Measurements from ENCODE around the gene FZD2. TPM values are rescaled to one million over a fixed set of nuclear protein-coding genes. Genes with fewer than 3 reads are reported as not detected.
"Not testable (repeated sequence)": the region's sequence is repeated elsewhere in the genome, so short reads cannot be mapped to it uniquely, and the experiment has no call there.

Gene FZD2
- total RNA-seq, 2 donors from 2014 or later, result 0.27 TPM; not detected in 1

DNA sequence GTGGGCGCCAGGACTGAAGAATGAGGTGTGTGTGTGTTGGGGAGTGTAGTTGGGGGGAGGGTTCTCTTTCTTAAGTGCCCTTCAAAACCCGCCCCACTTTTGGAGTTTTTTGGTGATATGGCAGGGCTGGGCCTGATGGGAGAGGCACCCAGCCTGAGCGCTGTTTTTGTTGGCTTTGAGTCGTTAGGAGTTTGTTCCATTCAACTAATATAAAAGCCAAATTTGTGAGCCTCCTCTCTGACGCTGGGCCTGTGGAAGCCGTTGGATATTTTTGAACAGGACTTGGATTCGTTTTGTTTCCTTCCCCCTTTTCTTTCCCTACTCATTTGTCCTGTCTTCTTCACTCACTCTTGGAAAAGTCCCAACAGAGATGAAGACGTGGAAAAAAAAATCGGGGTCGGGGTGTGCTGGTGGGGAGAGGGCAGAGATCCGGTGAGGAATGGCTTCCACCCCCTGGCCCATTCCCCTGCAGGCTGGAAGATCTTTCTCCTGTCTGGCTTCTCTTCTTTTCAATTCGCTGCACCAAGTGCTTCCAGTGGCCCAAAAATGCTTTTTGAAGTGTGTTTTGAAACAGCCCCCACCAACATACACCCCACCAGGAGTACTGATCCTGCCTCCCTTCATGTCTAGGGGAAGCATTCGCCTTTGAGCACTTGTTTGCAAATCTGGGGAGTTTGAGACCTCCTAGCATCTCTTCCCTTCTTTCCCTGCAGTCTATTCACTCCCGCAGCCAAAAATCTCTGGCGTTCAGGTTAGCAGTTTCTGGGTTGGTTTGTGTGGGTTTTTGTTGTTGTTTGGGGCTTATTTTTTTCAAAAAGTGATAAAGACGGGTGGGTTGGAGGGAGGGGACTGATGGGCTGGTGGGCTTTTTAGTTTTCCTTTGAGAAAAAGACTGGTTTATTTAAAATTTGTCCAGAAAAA lies 2.6 kb downstream of the FZD2 start:
- no peaks in the 10 kb centered on the region for H3K9me3 Mint-ChIP-seq
- no peak for ATAC-seq
- no peak for DNase-seq (ENCODE audit: low spot score in 2 of 2)
- H3K36me3 Mint-ChIP-seq, result peaks cover 5 to 12% of the 10 kb centered on the region in 2 donors
- no peak overlapping the region for H3K27ac Mint-ChIP-seq

DNA sequence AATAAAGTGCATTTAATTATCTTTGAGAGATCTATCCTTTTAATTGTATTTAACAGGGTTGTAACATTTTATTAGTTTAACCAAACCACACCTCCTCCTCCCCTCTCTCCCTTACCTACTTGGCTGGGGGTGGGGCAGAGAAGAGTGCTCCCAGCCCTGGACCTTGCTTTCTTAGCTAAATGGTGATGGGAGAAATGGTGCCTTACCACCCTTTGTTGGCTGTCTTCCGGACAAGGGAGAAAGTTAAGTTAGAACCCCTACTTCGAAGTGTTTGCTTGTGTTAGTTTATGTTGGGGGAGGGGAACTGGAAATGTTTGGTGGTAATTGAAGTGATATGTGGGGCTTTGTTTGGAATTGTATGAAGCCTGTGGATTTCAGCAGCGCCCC lies 3.9 kb downstream of the FZD2 start:
- ATAC-seq (no peak), DNase-seq (ENCODE audit: low spot score in 2 of 2) (no peak)
- H3K9me3 Mint-ChIP-seq, result peaks cover 4 to 6% of the 10 kb centered on the region in 2 donors
- H3K36me3 Mint-ChIP-seq, result peaks cover 13 to 19% of the 10 kb centered on the region in 2 donors
- no peak overlapping the region for H3K27ac Mint-ChIP-seq

DNA sequence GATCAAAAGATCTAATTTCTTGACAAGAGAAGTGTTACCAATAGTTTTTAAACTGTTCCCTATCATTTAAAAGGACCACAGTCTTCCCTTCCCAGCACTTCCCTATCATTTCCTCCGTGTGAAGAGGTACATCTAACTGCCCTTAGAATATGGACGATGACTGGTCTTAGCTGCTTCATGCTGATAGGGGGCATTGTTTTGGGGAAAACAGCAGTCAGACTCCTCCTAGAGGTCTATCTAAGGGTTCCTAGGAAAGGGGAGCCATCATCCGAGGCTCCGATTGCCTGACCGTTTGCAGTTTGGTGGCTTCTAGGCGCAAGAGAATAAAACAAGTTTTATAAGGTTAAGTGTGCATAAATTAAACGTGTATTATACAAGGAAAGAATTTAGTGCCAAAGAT lies 7.1 kb downstream of the FZD2 start:
- Mint-ChIP-seq H3K27ac (no peak overlapping the region), H3K9me3 (peaks cover 4 to 6% of the 10 kb centered on the region in 2 donors), H3K36me3 (peaks cover 8% of the 10 kb centered on the region in 2 donors)
- ATAC-seq, result no peak
- DNase-seq (ENCODE audit: low spot score in 2 of 2), result no peak

DNA sequence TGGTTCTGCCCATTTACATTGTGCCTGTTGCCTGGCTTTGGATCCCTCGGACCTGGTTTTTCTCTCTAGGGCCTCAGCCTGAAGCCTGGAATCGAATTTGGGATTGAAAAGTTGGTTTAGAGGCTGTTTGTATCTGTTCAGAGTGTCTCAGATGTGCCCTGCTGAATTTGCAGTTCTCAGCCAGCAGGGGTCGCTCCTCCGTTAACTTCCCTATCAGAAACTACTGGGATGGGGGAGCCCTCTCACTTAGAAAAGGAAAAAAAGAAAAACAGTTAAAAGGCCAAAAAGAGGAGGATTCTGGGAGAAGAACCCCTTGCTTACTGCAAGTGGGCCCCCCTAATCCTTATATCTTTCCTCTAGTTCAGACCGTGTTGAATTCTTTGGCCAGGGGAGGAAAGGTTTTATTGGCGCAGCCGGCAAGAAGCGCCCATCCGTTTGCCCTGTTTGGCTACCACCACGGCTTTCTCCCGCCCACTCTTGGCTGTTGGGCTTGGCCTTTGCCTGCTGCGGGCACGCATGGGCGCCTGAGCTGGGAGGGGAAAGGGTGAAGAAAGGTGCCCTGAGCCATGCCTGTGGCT lies 8.7 kb downstream of the FZD2 start:
- DNase-seq (ENCODE audit: low spot score in 2 of 2), result no peak
- no peak for ATAC-seq
- no peak overlapping the region for H3K27ac Mint-ChIP-seq
- H3K9me3 Mint-ChIP-seq, result peaks cover 4 to 6% of the 10 kb centered on the region in 2 donors
- H3K36me3 Mint-ChIP-seq, result peaks cover 8% of the 10 kb centered on the region in 2 donors

DNA sequence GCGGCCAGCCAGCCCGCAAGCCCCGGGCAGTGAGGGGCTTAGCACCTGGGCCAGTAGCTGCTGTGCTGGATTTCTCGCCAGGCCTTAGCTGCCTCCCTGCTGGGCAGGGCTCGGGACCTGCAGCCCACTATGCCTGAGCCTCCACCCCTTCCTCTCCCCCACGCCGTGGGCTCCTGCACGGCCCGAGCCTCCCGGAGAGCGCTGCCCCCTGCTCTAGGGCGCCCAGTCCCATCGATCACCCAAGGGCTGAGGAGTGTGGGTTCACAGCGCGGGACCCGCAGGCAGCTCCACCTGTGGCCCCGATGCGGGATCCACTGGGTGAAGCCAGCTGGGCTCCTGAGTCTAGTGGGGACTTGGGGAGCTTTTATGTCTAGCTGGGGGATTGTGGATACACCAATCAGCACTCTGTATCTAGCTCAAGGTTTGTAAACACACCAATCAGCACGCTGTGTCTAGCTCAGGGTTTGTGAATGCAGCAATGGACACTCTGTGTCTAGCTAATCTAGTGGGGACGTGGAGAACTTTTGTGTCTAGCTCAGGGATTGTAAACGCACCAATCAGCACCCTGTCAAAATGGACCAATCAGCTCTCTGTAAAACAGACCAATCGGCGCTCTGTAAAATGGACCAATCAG lies 11.1 kb downstream of the FZD2 start:
- ATAC-seq; DNase-seq (ENCODE audit: low spot score in 2 of 2); H3K27ac Mint-ChIP-seq; H3K9me3 Mint-ChIP-seq; H3K36me3 Mint-ChIP-seq: not testable (repeated sequence)

DNA sequence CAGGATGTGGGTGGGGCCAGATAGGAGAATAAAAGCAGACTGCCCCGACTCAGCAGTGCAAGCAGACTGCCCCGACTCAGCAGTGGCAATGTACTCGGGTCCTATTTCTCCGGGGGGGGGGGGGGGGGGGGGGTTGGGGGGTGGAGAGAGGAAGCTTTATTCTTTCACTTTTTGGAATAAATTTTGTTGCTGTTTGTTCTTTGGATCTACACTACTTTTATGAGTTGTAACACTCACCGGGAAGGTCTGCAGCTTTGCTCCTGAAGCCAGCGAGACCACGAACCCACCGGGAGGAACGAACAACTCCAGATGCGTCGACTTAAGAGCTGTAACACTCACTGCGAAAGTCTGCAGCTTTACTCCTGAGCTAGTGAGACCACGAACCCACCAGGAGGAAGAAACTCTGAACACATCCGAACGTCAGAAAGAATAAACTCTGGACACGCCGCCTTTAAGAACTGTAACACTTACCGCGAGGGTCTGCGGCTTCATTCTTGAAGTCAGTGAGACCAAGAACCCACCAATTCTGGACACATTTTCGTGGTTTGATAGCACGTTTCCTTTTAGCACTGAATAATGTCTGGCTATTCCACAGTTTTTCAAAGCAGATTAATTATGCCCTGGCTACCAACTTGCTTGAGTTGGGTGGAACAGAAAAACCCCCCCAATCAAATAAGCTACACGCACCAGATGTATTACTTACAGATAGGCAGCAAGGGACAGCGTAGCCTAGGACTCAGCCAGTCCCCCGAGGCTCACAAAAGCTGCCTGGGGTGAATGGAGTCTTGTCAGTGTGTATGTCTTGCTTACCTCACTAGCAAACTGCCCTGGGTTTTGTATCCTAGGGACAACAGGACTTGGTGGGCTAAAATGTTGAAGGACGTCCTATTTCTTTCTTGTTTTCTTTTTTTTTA lies 11.9 kb downstream of the FZD2 start:
- ATAC-seq (no peak), DNase-seq (ENCODE audit: low spot score in 2 of 2) (no peak)
- no peak overlapping the region for H3K27ac Mint-ChIP-seq
- peaks cover 4 to 6% of the 10 kb centered on the region in 2 donors for H3K9me3 Mint-ChIP-seq
- peaks cover 8% of the 10 kb centered on the region in 2 donors for H3K36me3 Mint-ChIP-seq

DNA sequence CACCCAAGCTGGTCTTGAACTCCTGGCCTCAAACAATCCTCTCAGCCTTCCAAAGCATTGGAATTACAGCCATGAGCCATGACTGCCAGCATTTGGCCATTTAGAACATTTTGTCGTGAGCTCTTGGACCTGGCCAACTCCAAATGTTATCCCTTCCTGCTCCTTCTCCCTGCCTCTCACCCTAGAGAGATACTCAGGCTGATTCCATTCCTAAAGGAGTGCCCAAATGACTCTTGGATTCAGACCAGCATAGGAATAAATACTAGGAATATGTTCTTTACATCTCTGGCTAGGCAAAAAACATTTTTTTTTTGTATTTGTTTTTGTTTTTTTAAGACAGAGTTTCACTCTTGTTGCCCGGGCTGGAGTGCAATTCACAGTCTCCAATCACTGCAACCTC lies 15.5 kb downstream of the FZD2 start:
- H3K36me3 Mint-ChIP-seq, result no peaks in the 10 kb centered on the region
- H3K27ac Mint-ChIP-seq, result no peak overlapping the region
- DNase-seq (ENCODE audit: low spot score in 2 of 2), result no peak
- no peak for ATAC-seq
- no peaks in the 10 kb centered on the region for H3K9me3 Mint-ChIP-seq

DNA sequence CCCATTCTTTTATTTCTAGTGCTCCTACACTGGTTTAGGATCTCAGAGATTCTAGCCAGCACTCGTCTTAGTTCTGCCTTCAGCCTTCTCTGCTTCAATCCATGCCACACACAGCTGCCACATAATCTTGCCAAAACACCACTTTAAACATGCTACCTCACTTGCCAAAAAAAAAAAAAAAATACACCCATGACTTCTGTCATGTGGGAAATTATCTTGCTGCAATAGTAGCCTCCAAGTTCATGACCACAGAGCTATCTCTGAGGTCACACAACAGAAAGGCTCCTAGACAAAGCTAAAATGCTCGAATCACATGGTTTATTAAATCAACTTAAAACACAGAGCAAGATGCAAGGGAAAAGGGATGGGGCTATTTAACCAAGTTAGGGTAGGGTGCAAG lies 18.1 kb downstream of the FZD2 start:
- Mint-ChIP-seq H3K27ac (no peak overlapping the region), H3K9me3 (no peaks in the 10 kb centered on the region), H3K36me3 (no peaks in the 10 kb centered on the region)
- no peak for ATAC-seq
- no peak for DNase-seq (ENCODE audit: low spot score in 2 of 2)

DNA sequence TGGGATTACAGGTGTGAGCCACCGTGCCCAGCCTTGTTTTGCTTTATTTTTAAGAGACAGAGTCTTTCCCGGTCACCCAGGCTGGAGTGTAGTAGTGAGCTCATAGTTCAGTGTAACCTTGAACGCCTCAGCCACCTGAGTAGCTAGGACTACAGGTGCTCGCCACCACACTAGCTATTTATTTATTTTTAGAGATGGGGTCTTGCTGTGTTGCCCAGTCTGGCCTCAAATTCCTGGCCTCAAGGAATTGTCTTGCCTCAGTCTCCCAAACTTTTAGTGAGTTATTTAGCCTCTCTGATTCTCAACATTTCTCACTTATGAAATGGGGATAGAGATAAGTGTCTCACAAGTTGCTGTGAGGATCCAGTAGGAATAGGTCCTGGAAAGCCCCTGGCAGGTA lies 21.7 kb downstream of the FZD2 start:
- ATAC-seq, result no peak
- H3K36me3 Mint-ChIP-seq, result no peaks in the 10 kb centered on the region
- no peak overlapping the region for H3K27ac Mint-ChIP-seq
- no peaks in the 10 kb centered on the region for H3K9me3 Mint-ChIP-seq
- DNase-seq (ENCODE audit: low spot score in 2 of 2), result no peak

DNA sequence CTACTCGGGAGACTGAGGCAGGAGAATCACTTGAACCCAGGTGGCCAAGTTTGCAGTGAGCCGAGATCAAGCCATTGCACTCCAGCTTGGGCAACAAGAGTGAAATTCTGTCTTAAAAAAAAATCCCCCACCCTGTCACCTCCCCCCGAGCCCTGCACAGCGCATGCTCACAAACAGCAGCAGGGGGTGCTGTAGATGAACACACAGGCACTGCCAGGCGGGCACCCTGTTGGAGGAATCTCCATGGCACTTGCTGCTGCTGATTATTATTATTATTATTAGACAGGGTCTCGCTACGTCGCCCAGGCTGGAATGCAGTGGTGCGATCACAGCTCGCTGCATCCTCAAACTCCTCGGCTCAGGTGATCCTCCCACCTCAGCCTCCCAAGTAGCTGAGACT lies 24.6 kb downstream of the FZD2 start:
- no peak for ATAC-seq
- DNase-seq (ENCODE audit: low spot score in 2 of 2), result no peak
- H3K9me3 Mint-ChIP-seq, result no peaks in the 10 kb centered on the region
- H3K27ac Mint-ChIP-seq, result no peak overlapping the region
- no peaks in the 10 kb centered on the region for H3K36me3 Mint-ChIP-seq

DNA sequence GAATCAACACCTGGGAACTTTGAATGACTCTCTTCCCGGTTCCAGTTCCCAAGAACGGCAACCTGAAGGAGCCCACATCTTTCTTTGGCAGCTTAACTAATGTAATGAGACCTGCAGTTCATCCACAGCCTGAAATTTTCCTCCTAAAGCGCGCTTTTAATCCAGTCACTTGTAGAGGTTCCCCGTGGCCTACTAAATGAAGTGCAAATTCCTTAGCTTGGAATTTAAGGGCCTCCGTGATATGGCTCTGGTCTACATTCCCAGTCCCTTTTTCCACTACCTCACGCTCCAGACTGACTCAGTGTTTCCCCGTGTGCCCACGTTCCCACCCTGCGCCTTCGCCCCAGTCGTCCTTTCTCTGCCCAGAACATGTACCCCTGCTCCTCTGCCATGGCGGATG lies 27.2 kb downstream of the FZD2 start:
- DNase-seq (ENCODE audit: low spot score in 2 of 2) (no peak), ATAC-seq (no peak)
- H3K36me3 Mint-ChIP-seq, result no peaks in the 10 kb centered on the region
- H3K27ac Mint-ChIP-seq, result no peak overlapping the region
- no peaks in the 10 kb centered on the region for H3K9me3 Mint-ChIP-seq

DNA sequence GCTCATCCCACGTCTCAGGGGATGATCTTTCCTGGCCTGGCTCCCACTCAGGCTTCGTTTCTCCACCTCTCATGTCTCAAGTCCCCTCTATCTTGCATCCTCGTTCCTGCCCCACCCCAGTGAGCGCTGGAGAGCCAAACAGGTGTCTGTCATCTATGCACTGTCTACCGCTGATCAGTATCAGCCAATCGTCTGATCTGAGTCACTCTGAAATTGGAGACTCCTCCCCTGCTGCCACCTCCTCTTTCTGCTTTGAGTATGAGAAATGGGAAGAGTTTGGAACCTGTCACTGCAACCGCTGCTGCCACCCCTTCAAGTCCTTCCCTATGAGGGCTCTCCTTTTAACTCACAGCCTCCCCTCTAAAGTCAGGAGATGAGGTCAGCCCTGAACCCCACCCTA lies 28.0 kb downstream of the FZD2 start:
- ATAC-seq, result no peak

DNA sequence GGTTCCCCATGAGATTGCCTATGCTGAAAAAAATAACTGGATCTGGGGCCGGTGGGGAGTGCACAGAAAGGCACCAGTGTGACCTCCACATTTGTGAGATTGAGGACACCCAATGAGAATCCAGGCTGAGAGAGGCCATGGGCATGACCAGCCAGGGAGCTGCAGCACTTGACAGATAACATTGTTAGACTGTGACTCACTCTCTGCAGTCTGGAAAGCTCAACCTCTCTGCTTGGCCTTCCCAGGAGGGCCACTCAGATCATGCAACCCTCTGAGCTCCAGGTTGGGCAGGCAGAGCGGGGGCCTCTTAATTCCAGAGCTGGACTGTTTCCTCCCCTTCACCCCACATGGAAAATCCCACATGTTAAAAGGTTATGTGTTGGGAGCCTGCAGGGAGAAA lies 30.1 kb downstream of the FZD2 start:
- H3K9me3 Mint-ChIP-seq, result no peaks in the 10 kb centered on the region
- DNase-seq (ENCODE audit: low spot score in 2 of 2), result no peak
- no peak for ATAC-seq
- H3K27ac Mint-ChIP-seq, result peak overlapping the region in 1 of 2 donors; percentile 39
- H3K36me3 Mint-ChIP-seq, result no peaks in the 10 kb centered on the region

More for the DNA sequence above, 28.0 kb downstream of the FZD2 start:
- Mint-ChIP-seq H3K9me3 (no peaks in the 10 kb centered on the region), H3K27ac (no peak overlapping the region), H3K36me3 (no peaks in the 10 kb centered on the region)
- no peak for DNase-seq (ENCODE audit: low spot score in 2 of 2)

DNA sequence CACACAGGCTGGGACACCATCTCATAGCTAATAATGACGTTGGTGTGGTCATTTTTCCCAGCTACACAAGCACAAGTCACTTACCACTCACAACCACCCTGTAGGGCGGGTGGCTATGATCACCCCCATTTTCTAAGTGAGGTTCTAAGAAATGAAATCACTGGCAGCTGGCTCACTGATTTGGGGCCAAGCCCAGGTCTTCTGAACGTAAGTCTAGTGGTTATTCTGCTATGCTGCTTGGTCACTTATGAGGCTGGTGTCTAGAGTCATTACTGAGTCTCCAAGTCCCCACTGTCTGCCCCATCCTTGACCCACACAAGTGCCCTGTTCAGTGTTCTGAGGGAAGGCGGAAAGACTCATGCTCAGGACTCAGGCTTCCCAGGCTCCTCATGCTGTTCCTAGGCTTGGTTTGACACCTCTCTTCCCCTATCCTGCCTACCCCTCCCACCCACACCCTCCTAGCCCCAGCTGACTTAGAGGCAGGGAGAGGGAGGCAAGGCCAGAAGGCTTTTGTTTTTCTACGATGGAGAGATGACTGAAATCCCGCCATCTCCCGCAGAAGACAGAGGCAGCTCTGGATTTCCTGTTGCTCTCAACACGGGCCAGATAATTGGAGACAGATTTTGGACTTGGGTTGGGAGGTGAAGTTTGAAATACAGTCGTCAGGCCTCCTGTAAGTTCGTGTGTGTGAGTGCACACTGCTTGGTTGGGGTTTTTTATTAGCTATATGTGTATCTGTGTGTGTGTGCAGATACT lies 32.2 kb downstream of the FZD2 start:
- H3K9me3 Mint-ChIP-seq, result no peaks in the 10 kb centered on the region
- no peaks in the 10 kb centered on the region for H3K36me3 Mint-ChIP-seq
- ATAC-seq (no peak), DNase-seq (ENCODE audit: low spot score in 2 of 2) (no peak)
- no peak overlapping the region for H3K27ac Mint-ChIP-seq

DNA sequence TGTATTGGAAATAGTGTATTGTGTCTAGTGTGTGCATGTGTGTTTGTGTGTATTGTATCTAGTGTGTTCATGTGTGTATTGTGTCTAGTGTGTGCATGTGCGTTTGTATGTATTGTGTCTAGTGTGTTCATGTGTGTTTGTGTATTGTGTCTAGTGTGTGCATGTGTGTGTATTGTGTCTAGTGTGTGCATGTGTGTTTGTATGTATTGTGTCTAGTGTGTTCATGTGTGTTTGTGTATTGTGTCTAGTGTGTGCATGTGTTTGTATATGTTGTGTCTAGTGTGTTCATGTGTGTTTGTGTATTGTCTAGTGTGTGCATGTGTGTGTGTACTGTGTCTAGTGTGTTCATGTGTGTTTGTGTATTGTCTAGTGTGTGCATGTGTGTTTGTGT lies 32.8 kb downstream of the FZD2 start:
- ATAC-seq; H3K36me3 Mint-ChIP-seq; DNase-seq (ENCODE audit: low spot score in 2 of 2); H3K27ac Mint-ChIP-seq; H3K9me3 Mint-ChIP-seq: not testable (repeated sequence)

DNA sequence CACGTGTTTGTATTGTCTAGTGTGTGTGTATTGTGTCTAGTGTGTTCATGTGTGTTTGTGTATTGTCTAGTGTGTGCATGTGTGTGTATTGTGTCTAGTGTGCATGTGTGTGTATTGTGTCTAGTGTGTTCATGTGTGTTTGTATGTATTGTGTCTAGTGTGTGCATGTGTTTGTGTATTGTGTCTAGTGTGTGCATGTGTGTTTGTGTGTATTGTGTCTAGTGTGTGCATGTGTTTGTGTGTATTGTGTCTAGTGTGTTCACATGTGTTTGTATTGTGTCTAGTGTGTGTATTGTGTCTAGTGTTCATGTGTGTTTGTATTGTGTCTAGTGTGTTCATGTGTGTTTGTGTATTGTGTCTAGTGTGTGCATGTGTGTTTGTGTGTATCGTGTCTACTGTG lies 33.5 kb downstream of the FZD2 start:
- DNase-seq (ENCODE audit: low spot score in 2 of 2); H3K27ac Mint-ChIP-seq; H3K9me3 Mint-ChIP-seq; ATAC-seq; H3K36me3 Mint-ChIP-seq: not testable (repeated sequence)

Data from activated naive CD4-positive, alpha-beta T cell treated with anti-CD3 and anti-CD28 coated beads, Interleukin-2, amount 50 U/mL, for 72 hours (primary cell).